Measurements from ENCODE around the gene ATP2B2.
"Not testable (repeated sequence)": the region's sequence is repeated elsewhere in the genome, so short reads cannot be mapped to it uniquely, and the experiment has no call there.

ATP2B2 gene

GRCh38 chr3:10397879-10398278, 107.5 kb downstream of the ATP2B2 start:
- DNase-seq: peak in 1 of 2 experiments; percentile 38

DNA sequence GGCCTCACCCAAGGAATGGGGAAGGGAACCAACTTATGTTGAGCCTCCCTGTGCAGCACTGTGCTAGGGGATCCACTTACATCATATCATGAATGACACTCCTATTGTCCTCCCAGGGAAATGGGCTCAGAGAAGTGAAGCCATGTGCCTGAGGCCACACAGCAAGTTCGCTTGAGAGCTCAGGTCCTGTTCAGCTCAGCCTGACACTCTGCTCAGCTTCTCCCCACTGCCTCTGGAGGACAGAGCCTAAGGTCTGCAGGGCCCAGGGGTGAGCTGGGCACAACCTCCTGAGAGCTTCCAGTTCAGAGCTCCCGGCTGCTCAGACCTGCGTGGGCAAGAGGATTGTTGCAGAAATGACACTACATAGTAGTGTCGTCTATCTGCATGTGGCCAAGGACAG, 108.5 kb downstream of the ATP2B2 start:
- DNase-seq: no peak

DNA sequence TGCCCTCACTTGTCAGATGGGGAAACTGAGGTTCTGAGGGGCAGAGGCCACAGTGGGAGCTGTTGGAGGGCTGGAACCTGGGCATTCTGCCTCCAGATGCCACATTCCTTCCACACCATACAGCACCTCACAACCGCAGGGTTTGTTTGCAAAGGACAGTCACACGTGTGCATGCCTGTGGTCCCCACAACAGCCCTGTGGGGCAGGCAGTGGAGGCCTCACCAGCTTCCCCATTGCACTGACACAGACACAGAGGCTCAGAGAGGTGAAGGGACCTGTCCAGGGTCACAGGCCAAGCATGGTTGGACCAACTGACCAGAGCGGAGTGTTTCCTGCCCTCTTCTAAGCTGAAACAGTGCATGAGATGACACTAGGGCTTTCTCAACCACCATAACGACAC, 109.3 kb downstream of the ATP2B2 start:
- DNase-seq: no peak

GRCh38 chr3:10395671-10396070, 109.7 kb downstream of the ATP2B2 start:
- DNase-seq: no peak

- DNase-seq: no peak
Measured at GRCh38 chr3:10395196-10395595, 110.2 kb downstream of the ATP2B2 start.

DNA sequence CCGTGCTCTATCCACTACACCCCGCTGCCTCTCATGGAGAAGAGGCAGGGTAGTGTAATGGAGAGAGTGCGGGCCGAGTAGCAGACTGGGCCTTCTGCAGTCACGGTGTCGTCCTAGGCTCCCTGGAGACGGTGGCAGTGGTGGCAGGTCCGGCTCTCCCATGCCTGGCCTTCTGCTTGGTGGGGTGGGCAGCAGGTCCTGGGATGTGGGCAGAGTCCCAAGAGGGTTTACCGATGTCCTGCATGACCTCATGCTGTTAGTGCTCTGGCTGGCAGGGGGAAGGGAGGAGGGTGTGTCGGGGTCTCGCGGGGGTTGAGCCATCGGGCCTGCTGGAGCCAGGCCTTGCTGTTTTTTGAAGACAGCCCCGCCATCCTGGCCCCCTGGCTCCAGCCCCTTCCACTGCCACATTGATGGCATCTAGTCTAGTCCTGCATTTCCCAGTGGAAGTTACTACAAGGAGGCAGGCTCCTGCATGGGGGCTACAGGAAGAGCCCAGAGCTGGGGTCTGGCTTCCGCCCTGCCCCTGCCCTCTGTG, 110.8 kb downstream of the ATP2B2 start:
- DNase-seq: no peak

- DNase-seq: no peak
Measured at GRCh38 chr3:10393514-10393913, 111.9 kb downstream of the ATP2B2 start.

GRCh38 chr3:10392906-10393461, 112.4 kb downstream of the ATP2B2 start:
- no peak for DNase-seq

- DNase-seq: no peak
Measured at GRCh38 chr3:10392244-10392643, 113.1 kb downstream of the ATP2B2 start.

DNA sequence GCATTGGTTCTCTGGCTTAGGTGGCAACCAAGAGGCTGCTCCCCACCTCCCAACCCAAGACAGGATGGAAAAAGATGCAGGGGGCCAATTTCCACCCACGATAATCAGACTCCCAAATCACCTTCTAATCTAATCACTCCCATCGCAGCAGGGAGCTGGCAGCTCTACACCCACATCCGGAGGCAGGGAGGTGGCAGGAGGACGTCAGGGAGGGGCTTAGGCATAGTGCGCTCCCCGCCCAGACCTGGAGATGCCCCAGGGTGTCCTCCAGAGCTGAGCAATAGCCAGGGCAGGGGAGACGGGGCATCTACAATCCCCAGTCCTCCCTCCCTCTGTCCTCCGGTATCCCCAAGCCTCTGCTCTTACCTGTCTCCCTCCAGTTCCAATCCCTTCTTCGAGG, 114.0 kb downstream of the ATP2B2 start:
- no peak for DNase-seq

GRCh38 chr3:10390641-10391373, 114.6 kb downstream of the ATP2B2 start:
- no peak for DNase-seq

- no peak for DNase-seq
Measured at GRCh38 chr3:10389995-10390394, 115.4 kb downstream of the ATP2B2 start.

DNA sequence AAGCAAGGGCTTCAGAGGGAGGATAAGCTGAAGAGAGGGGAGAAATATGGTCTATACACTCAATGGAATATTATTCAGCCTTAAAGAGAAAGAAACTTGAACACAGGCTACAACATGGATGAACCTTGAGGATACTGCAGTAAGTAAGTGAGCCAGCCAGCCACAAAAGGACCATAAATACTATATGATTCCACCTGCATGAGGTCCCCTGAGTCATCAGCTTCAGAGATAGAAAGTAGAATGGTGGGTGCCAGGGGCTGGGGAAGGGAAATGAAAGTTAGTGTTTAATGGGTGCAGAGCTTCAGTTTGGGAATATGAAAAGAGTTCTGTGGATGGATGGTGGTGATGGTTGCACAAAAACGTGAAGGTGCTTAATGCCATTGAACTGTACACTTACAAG, 116.0 kb downstream of the ATP2B2 start:
- DNase-seq: no peak

DNA sequence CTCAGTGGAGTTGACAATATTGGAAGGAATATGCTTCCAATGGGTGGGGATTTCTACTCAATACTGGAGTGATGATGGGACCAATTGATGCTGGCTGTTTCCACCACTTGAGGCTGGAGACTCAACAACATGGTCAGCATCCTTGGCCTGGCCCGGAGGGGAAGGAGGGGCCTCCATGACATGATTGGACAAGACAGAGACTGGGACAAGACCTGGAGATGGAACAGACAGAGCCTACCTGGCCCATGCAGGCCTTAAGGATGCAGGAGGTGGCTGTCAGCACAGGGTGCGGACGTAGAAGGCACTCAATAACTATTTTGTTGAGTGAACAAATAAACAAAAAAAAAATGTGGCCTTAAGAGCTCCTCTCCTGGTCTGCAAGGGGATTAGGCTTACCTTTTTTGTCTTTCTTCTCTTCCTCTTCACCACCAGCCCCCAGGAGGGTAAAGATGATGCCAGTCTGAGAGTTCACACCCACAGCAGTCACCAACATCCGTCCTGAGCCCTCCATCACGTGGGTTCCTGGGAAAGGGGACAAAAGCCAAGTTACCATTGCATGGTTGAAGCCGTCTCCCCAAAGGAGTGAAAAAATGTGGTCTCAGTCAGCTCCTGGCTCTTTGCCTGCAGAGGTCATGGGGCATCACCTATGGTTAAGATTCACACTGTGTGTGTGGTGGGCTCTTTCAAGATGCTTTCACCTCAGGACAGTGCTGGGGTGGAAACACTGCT, 117.3 kb downstream of the ATP2B2 start:
- DNase-seq: no peak

GRCh38 chr3:10386121-10386520, 119.3 kb downstream of the ATP2B2 start:
- no peak for DNase-seq

DNA sequence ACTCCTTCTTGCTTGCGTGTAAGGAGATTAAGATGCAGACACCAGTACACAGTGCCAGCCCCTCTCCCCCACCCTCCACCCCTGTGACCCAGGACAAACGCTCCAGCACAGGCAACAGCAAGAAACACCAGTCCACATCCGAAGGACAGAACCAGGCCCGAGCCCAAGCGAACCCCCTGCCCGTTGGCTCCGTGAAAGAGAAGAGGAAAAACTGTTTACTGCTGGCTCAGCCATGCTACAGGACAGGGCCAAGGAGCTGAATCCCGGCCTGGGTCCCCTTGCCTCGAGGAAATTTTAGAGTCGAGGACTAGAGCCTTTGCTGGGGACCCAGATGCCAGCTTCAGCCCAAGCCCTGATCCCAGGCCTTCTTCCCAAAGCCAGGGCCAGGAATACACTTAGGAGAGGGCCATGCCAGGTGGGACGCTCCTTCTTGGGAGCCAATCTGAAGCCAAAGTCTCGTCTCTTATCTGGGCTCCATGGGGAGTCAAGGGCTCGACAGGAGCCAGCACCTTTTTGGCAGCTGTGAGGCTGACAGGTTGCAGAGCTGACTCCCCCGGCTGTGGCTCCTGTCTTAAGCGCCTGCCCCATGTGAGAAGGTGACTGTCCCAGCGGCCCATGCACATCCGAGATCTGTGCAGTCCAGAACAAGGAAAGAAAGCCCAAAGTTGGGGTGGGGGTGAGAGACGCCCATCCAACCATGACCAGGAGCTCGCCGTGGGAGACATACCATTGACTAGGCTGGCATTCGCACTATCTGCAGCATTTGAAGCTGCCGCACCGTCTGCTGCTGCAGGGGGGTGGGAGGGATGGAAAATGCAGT, 120.6 kb downstream of the ATP2B2 start:
- no peak for DNase-seq

DNA sequence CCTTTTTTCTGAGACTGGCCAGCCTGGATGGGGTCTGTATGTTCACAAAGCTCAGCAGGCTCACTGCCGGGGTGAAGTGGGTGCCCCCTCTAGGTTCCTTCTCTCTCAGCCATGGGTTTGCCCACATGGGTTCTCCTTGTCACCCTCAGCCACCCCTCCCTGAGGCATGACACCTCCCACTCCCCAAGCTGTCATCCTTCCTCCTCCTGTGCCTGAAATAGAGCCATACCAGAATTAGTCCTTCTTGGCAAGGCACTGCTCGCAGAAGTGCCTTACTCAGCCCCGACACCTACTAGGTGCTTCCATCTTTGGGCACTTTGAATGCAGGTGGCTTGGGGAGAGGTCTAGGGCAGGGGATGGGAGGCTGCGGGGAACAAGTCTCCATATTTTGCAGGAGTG, 121.5 kb downstream of the ATP2B2 start:
- no peak for DNase-seq

DNA sequence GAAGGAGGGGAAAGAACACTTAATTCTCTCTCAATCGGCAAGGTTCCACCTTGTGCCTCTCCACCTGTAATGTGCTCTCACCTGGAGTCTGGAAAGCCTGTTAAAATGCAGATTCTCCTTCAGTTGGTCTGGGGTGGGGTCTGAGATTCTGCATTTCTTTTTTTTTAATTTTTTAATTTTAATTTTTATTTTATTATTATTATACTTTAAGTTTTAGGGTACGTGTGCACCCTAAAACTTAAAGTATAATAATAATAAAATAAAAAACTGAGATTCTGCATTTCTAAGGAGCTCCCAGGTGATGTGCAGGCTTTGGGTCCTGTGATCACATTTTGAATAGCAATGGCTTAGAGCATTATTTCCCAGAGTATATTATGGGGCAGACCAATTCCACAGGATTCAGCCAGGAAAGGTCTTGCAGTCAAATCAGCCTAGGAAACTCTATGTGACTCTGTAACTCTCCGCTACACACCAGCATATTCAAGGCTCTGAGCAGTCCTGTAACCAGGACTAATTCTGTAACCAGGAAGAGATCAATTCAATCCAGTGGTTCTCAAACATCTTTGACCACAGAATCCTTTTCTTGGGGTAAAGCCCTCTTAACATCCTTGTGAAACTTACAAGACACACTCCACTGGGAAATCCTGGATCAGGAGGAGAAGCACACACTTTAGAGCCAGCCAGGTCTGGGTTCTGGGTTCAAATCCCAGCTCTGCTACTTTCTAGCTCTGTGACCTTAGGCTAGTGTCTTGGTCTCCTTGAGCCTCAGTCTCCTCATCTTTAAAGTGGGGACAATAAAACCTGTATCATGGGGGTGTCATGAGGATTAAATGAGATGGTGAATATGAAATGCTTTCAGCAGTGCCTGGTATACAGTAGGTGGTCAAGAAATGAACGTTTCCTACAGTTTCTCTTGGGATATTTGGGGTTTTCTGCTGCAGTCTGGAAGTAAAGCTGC, 122.2 kb downstream of the ATP2B2 start:
- no peak for DNase-seq

GRCh38 chr3:10382445-10382844, 122.9 kb downstream of the ATP2B2 start:
- DNase-seq: not testable (repeated sequence)

GRCh38 chr3:10381336-10381735, 124.0 kb downstream of the ATP2B2 start:
- DNase-seq: peak in 1 of 2 experiments; percentile 2

DNA sequence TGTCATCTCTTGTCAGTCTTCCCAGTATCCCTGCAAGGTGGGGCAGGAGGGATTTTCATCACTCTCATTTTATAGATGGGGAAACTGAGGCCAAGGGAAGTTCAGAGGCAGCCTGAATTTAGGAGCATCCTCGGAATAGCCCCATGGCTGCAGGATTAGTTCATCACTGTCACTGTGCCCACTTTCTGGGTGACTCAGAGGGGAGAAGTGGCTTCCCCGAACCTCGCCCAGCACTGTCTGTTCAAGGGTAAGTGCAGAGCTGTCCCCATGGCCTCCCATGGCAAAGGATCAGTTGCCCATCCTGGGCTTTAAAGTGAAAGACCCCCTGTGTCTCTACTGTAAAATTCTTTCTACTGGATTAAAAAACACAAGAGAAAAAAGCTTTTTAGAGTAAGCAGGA, 124.5 kb downstream of the ATP2B2 start:
- DNase-seq: no peak

DNA sequence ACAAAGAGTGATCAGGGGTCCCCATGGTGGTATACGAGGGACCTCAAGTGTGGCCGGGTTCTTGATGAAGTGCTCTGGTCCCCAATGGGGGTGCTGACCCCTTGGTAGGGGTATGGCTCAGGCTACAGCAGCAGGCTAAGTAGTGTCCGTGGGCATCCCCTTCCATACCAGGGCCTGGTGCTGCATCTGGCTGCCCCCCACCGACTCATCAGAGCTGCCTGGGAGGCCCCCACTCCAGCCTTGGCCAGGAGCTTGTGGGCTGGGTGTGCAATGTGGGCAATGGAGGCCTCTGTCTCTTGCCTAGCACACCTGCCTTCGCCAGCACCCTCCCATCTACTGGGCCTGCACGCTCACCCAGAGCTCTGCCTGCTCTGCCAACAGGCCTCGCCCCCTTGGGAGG, 125.4 kb downstream of the ATP2B2 start:
- DNase-seq: no peak

Data from NCI-H446 (cell line).